ENCODE data around the gene PAX5.

DNA sequence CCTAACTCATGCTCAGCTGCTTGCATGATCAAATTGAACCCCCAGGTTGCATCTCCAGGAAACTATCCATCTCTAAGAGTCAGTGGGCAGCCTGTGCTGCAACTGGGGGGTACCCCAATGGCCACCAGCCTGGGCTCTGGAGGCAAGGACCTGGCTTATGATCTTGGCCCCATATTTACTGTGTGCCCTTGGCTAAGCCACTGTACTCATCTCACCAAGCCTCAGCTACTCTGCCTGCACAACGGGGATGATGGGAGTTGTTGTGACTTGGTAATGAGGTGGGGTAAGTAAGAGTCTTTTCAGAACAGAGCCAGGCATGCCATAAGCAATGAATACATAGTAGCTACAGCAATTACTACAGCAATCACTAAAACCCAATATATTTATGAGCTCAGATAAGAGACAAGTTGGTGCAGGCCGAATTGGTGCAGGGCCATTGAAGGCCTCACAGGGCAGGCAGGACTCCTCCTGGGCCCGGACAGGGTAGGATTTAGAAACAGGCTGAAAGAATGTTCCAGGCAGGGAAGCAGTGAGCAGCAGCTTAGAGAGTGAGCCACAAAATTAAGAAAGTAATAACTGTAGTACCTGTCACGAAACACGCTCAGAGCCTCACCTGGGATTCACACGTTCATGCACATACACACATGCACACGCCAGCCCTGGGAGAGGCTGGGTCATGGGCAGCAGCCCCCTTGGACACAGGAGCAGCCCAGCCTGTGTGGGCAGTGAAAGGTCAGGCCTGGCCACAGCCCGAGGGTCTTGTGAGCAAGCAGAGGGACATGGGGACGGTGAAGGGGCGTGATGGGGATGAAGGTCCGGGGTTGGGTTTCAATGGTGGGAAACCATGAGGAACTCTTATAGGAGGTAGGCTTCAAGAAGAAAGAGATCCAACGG is 74.1 kb downstream of the PAX5 start:
- TF ChIP-seq KLF16 (tag by site-specific recombination; IDR thresholded peaks at IDR 0.05) (no peak), ZNF624 (tag by site-specific recombination; IDR thresholded peaks at IDR 0.05) (no peak), SP7 (tag by site-specific recombination; IDR thresholded peaks at IDR 0.05) (no peak), ZNF830 (tag by site-specific recombination; IDR thresholded peaks at IDR 0.05; ENCODE audit: low read depth) (no peak)
- TF ChIP-seq, protein P1, sequence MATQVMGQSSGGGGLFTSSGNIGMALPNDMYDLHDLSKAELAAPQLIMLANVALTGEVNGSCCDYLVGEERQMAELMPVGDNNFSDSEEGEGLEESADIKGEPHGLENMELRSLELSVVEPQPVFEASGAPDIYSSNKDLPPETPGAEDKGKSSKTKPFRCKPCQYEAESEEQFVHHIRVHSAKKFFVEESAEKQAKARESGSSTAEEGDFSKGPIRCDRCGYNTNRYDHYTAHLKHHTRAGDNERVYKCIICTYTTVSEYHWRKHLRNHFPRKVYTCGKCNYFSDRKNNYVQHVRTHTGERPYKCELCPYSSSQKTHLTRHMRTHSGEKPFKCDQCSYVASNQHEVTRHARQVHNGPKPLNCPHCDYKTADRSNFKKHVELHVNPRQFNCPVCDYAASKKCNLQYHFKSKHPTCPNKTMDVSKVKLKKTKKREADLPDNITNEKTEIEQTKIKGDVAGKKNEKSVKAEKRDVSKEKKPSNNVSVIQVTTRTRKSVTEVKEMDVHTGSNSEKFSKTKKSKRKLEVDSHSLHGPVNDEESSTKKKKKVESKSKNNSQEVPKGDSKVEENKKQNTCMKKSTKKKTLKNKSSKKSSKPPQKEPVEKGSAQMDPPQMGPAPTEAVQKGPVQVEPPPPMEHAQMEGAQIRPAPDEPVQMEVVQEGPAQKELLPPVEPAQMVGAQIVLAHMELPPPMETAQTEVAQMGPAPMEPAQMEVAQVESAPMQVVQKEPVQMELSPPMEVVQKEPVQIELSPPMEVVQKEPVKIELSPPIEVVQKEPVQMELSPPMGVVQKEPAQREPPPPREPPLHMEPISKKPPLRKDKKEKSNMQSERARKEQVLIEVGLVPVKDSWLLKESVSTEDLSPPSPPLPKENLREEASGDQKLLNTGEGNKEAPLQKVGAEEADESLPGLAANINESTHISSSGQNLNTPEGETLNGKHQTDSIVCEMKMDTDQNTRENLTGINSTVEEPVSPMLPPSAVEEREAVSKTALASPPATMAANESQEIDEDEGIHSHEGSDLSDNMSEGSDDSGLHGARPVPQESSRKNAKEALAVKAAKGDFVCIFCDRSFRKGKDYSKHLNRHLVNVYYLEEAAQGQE (tag by site-specific recombination; IDR thresholded peaks at IDR 0.05), result no peak

Data from HEK293 (cell line).